IPS-15b (cell line): ENCODE results near the gene ARHGAP6.
"Not testable (repeated sequence)": the region's sequence is repeated elsewhere in the genome, so short reads cannot be mapped to it uniquely, and the experiment has no call there.

ENCODE experiments used
- H3K27me3 ChIP-seq: one replicate; pipeline ENCODE4 v1.6.1; 2013; ENCODE audit warnings: low read length; ENCODE audit not compliant: control insufficient read depth, insufficient read depth
- H3K36me3 ChIP-seq: one replicate; pipeline ENCODE4 v1.6.1; 2013; ENCODE audit warnings: low read length; ENCODE audit not compliant: control insufficient read depth, insufficient read depth
- H3K4me1 ChIP-seq: one replicate; pipeline ENCODE4 v1.6.1; 2013; ENCODE audit warnings: mild to moderate bottlenecking, low read length; ENCODE audit not compliant: control insufficient read depth, insufficient read depth
- H3K4me3 ChIP-seq: one replicate; pipeline ENCODE4 v1.5.1; 2013; ENCODE audit warnings: low read depth, low read length
- H3K9ac ChIP-seq: one replicate; pipeline ENCODE4 v1.6.1; 2013; ENCODE audit warnings: low read depth, mild to moderate bottlenecking, low read length
- H3K9me3 ChIP-seq: one replicate; pipeline ENCODE4 v1.6.1; 2013; ENCODE audit warnings: mild to moderate bottlenecking, low read length; ENCODE audit not compliant: control insufficient read depth, insufficient read depth

The ARHGAP6 gene

DNA sequence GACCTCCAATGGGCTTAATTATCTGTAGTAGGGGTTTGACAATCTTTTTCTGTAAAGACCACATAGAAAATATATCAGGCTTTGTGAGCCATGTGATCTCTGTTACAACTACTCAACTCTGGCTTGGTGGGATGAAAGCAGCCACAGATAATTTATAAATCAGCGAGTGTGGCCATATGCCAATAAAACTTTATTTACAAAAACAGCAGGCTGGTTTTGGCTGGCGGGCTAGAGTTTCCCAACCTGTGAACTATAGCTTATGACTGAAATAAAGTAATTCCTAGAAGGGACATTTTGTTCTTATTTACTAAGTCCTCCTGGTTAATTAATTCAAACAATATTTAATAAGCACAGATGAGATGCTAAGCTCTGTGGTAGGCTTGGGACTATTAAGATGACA, 408.4 kb downstream of the ARHGAP6 start:
- Histone ChIP-seq H3K4me3 (no peak overlapping the region), H3K36me3 (no peaks in the 10 kb centered on the region), H3K9me3 (no peaks in the 10 kb centered on the region), H3K4me1 (no peaks in the 10 kb centered on the region), H3K9ac (no peak overlapping the region), H3K27me3 (no peaks in the 10 kb centered on the region)

DNA sequence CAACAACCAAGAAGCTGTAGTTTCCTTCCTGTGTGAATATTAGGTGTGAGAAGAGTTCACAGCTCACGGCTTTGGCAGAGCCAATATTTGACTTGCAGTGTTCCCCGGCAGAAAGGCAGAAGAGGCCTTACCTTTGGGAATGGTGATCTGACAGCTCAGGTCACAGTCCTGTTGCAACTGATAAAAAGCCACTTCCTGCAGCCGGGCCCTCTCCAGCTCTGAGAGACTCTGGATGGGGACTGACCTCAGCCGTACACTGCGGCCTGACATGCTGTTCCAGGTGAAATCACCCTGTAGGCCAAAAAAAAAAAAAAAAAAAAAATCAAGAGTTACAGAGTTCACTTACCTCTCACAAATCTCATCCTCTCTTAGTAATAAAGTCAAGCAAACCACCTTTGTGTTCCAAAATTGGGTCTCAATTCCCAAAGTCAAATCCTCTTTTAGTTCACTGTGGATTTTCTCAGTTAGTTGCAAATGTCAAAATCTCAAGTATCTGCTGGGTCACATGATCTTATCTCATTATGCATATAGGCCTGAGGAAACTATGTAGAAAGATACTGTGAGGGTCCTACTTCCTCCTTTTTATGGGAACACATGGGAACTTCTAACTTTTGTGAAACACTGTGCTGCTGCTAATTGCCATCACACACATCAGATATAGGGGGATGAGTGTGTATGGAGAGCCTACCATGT, 411.2 kb downstream of the ARHGAP6 start:
- H3K9me3 ChIP-seq = no peaks in the 10 kb centered on the region
- no peaks in the 10 kb centered on the region for H3K36me3 ChIP-seq
- no peak overlapping the region for H3K4me3 ChIP-seq
- H3K4me1 ChIP-seq = no peaks in the 10 kb centered on the region
- no peaks in the 10 kb centered on the region for H3K27me3 ChIP-seq
- H3K9ac ChIP-seq = no peak overlapping the region

DNA sequence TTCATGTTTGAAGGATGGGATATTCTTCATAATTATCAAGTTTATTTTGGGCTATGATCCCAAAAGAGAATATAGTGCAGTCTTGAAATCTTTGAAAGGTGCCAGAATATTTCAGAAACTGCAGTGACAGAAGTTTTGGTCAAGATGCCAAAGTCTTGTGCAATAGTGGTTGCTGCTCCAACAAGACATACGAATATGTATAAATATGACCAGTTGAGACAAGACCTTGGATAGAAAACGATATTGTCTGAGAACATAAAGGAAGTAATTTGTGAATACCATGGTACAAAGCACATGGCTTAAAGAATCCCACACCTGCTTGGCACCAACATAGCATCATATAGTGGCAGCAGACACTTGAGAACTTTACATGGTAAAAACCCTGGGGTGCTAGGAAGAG, 421.1 kb downstream of the ARHGAP6 start:
- Histone ChIP-seq H3K9ac (no peak overlapping the region), H3K9me3 (no peaks in the 10 kb centered on the region), H3K4me1 (no peaks in the 10 kb centered on the region), H3K4me3 (no peak overlapping the region), H3K36me3 (no peaks in the 10 kb centered on the region), H3K27me3 (no peaks in the 10 kb centered on the region)

DNA sequence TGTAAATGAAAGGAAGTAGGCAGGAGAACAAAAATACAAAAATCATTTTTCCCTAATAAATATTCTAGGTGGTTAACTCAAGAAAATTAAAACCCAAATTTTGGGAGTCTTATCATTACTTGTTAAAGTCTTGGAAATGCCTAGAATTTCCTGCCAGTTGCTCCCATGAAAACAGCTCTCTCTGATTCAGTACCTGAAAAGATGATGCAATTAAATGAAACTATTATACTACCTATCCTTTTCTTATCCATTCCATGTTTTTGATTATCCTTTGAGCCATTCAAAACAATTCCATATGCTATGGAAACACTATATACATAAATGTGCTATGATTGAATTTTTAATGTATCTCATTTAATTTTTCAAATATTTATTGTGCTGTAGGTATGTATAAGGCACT, 423.0 kb downstream of the ARHGAP6 start:
- Histone ChIP-seq H3K9me3 (no peaks in the 10 kb centered on the region), H3K4me1 (no peaks in the 10 kb centered on the region), H3K36me3 (no peaks in the 10 kb centered on the region), H3K27me3 (no peaks in the 10 kb centered on the region), H3K9ac (no peak overlapping the region), H3K4me3 (no peak overlapping the region)

DNA sequence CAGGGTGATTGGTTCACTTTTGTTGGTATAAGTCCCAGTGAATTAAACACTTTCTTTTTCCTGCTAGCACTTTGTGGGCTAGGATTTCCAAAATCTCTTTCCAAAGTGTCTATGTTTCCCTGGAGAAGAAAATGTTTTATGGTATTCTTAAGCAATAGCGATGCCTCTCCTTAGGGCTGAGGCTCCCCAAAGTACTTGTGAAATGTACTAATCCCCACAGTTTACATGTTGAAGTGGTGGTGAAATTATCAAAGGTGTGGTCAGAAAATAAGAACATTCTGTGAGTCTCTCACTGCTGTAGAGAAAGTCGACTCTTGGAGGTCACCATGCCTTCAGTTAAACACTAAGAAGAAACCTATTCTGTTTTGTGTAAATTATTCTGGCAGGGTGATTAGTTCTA, 424.0 kb downstream of the ARHGAP6 start:
- Histone ChIP-seq H3K9ac (no peak overlapping the region), H3K9me3 (no peaks in the 10 kb centered on the region), H3K4me3 (no peak overlapping the region), H3K36me3 (no peaks in the 10 kb centered on the region), H3K4me1 (no peaks in the 10 kb centered on the region), H3K27me3 (no peaks in the 10 kb centered on the region)

DNA sequence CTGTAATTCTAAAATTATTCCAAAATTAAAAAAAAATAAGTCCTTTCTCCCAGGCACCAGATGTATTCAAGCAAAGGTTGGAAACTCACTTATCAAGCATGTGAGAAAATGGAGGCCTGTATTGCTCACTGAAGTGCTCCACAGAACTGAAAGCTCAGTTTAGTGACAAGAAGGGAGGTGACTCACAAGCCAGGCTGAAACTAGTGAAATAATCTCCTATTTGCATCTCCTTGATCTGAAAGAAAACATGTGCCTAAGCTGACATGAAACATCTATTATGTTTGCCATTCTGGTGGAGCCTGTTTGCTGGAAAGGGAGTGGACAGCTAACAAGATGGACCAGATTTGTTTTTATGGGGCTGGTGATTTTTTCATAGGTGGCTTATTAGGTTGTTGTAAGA, 426.5 kb downstream of the ARHGAP6 start:
- Histone ChIP-seq H3K4me3 (no peak overlapping the region), H3K9me3 (no peaks in the 10 kb centered on the region), H3K4me1 (no peaks in the 10 kb centered on the region), H3K9ac (no peak overlapping the region), H3K27me3 (no peaks in the 10 kb centered on the region), H3K36me3 (no peaks in the 10 kb centered on the region)

DNA sequence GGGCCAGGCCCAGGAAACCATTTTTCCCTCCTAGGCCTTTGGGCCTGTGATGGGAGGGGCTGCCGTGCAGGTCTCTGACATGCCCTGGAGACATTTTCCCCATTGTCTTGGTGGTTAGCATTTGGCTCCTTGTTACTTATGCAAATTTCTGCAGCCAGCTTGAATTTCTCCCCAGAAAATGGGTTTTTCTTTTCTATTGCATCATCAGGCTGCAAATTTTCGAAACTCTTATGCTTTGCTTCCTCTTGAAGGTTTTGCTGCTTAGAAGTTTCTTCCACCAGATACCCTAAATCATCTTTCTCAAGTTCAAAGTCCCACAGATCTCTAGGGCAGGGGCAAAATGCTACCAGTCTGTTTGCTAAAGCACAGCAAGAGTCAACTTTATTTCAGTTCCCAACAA, 430.3 kb downstream of the ARHGAP6 start:
- H3K36me3 ChIP-seq, H3K9ac ChIP-seq, H3K4me1 ChIP-seq, H3K27me3 ChIP-seq, H3K9me3 ChIP-seq, H3K4me3 ChIP-seq: not testable (repeated sequence)

DNA sequence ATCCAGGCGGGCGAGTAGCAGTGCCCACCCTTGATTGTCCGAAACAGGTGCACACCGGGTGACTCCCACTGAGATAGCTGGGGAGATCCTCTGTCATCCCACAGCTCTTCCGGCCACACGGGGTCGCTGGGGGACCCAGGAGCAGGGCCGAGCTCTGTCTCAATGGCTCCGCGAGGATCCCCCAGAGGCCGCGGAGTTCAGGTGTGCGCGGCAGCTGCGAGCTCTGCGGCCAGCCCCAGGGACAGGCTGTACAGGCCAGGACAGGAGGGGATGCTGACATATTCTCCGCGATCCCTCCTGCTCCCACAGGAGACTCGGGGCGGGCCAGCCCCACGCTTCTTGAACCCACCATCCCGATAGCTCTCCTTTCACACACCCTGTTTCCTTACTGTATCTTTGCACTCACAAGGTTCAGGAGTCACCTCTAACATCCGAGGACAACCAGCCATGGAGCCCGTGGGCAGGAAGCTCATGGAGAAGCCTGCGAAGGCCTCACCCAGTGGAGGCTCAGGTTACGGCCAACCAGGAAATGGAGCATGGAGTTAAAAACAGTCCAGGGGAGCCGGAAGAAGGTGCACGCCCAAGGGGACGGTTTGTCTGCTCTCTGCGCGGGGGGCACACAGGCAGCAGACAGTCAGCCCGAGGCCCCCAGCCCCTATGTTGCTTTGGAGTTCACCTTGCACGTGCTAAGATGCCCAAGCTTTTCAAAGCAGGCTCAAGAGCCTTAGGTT, 450.4 kb downstream of the ARHGAP6 start:
- Histone ChIP-seq H3K27me3 (no peaks in the 10 kb centered on the region), H3K9me3 (no peaks in the 10 kb centered on the region), H3K4me3 (no peak overlapping the region), H3K9ac (no peak overlapping the region), H3K4me1 (no peaks in the 10 kb centered on the region), H3K36me3 (no peaks in the 10 kb centered on the region)

DNA sequence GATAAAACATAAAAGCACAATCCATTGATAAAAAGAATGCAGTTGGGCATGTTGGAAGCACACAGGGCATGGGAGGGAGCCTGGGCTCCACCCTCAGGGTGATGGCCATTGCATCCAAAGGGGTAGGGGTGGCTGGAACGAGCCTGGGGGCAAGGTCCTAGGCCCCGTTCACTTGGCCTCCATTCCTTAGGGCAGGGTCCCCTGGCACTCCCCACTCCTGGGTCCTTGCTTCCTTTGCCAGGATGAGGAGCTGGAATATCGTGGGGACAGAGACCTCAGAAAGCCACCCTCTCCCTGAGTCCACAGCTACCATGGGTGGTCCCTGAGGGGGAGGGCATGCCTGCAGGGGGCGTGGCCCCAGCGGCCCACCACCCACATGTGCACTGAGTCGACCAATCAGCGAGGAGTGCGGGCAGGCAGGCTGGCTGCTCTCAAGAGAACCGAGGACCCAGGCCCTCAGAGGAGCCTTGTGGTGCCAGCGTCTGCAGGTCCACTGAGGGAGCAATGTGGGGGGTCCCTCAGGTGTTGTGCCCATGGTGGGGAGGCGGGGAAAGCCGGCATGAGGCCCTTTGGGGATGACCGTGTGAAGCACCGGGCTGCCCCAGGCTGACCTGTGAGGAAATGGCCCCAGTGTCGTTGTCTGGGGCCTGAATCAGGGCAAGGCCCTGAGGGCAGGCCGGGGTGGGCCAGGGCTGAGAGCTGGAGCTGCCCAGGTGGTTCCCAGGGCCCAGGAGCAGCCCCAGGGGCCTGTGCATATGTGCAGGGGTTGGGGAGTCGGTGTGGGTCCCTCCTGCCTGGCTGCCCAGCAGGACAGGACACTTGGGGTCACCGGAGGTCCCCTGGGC, 451.2 kb downstream of the ARHGAP6 start:
- Histone ChIP-seq H3K4me1 (no peaks in the 10 kb centered on the region), H3K27me3 (no peaks in the 10 kb centered on the region), H3K4me3 (no peak overlapping the region), H3K9me3 (no peaks in the 10 kb centered on the region), H3K9ac (no peak overlapping the region), H3K36me3 (no peaks in the 10 kb centered on the region)

DNA sequence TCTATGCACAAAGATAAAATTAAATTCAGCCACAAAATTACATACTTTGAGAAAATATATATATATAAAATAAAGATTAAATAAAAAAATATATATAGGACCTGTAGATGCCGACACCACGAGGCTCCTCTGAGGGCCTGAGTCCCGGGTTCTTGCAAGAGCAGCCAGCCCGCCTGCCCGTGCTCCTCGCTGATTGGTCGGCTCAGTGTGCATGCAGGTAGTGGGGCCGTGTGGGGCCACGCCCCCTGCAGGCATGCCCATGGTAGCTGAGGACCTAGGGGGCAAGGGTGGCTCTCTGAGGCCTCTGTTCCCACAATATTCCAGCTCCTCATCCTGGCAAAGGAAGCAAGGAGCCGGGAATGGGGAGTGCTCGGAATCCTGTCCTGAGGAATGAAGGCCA, 453.0 kb downstream of the ARHGAP6 start:
- no peaks in the 10 kb centered on the region for H3K9me3 ChIP-seq
- H3K36me3 ChIP-seq = no peaks in the 10 kb centered on the region
- no peaks in the 10 kb centered on the region for H3K4me1 ChIP-seq
- H3K9ac ChIP-seq = no peak overlapping the region
- no peaks in the 10 kb centered on the region for H3K27me3 ChIP-seq
- no peak overlapping the region for H3K4me3 ChIP-seq

DNA sequence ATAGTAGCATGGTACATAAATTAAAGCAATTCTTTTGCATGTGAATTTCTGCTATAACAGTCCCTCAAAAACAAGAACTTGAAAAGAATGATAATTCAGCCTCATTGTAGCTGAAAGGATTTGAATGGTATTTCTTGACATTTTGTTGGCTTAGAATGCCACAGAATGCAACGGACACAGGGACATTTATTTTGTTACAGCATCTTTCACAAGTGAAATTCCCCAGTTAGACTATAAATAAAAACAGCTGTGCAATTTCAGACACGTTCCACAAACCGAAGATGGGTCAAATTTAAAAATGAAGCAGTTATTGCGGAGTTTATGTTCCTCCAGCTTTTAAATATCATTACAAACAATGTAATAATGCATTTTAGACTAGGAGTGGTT, 455.3 kb downstream of the ARHGAP6 start:
- Histone ChIP-seq H3K4me1 (no peaks in the 10 kb centered on the region), H3K36me3 (no peaks in the 10 kb centered on the region), H3K27me3 (no peaks in the 10 kb centered on the region)

More for the DNA sequence above, 455.3 kb downstream of the ARHGAP6 start:
- Histone ChIP-seq H3K4me3 (no peak overlapping the region), H3K9me3 (no peaks in the 10 kb centered on the region), H3K9ac (no peak overlapping the region)
